Activated naive CD4-positive, alpha-beta T cell treated with anti-CD3 and anti-CD28 coated beads, Interleukin-2, amount 50 U/mL, for 72 hours (primary cell): ENCODE results near the gene UTP14A. TPM values are rescaled to one million over a fixed set of nuclear protein-coding genes. Genes with fewer than 3 reads are reported as not detected.

Experiments
- ATAC-seq, 2 donors: fragments of 150-1000 bp; cut with Tn5 transposase; 2 replicates each; pipeline ENCODE4 v1.10.0; 2021; ENCODE audit warnings: mild to moderate bottlenecking in 2 of 2, moderate library complexity in 2 of 2
- DNase-seq, 2 donors: peaks; one replicate each; pipeline ENCODE4 v3.0.0; 2021 to 2022; ENCODE audit warnings: low spot score in 2 of 2
- H3K27ac Mint-ChIP-seq, 2 donors: one replicate each; pipeline ENCODE4 v1.8.0; 2022; ENCODE audit warnings: mild to moderate bottlenecking in 2 of 2, mixed read lengths in 2 of 2
- H3K36me3 Mint-ChIP-seq, 2 donors: one replicate each; pipeline ENCODE4 v1.8.0; 2022; ENCODE audit warnings: mixed read lengths in 2 of 2
- H3K9me3 Mint-ChIP-seq, 2 donors: one replicate each; pipeline ENCODE4 v1.8.0; 2022; ENCODE audit warnings: mixed read lengths in 2 of 2
- total RNA-seq, 2 donors: library from RNA; stranded (reverse); gene quantifications; one replicate each; pipeline ENCODE4 v1.2.3, GENCODE V29; 2022

UTP14A gene
- total RNA-seq, 2 donors from 2014 or later: 17.4 to 29.3 TPM

GRCh38 chrX:129934461-129934860 is 28.5 kb downstream of the UTP14A start:
- H3K36me3 Mint-ChIP-seq: no peaks in the 10 kb centered on the region
- H3K9me3 Mint-ChIP-seq: no peaks in the 10 kb centered on the region
- ATAC-seq (no peak), DNase-seq (no peak)
- no peak overlapping the region for H3K27ac Mint-ChIP-seq

- H3K36me3 Mint-ChIP-seq: no peaks in the 10 kb centered on the region
- DNase-seq (no peak), ATAC-seq (no peak)
- no peak overlapping the region for H3K27ac Mint-ChIP-seq
- H3K9me3 Mint-ChIP-seq: no peaks in the 10 kb centered on the region
These were observed 29.0 kb downstream of the UTP14A start for GRCh38 chrX:129934952-129935351.

GRCh38 chrX:129938081-129938480 is 32.1 kb downstream of the UTP14A start:
- no peak for ATAC-seq
- no peaks in the 10 kb centered on the region for H3K36me3 Mint-ChIP-seq
- no peak overlapping the region for H3K27ac Mint-ChIP-seq
- no peaks in the 10 kb centered on the region for H3K9me3 Mint-ChIP-seq
- no peak for DNase-seq

- Mint-ChIP-seq H3K36me3 (no peaks in the 10 kb centered on the region), H3K9me3 (no peaks in the 10 kb centered on the region), H3K27ac (no peak overlapping the region)
- ATAC-seq: no peak
- DNase-seq: no peak
These were observed 34.0 kb downstream of the UTP14A start for GRCh38 chrX:129939986-129940385.

GRCh38 chrX:129940721-129941120 is 34.8 kb downstream of the UTP14A start:
- no peak for DNase-seq
- Mint-ChIP-seq H3K27ac (no peak overlapping the region), H3K9me3 (no peaks in the 10 kb centered on the region), H3K36me3 (no peaks in the 10 kb centered on the region)
- ATAC-seq: no peak

GRCh38 chrX:129945131-129945530 is 39.2 kb downstream of the UTP14A start:
- no peak overlapping the region for H3K27ac Mint-ChIP-seq
- DNase-seq: no peak
- no peaks in the 10 kb centered on the region for H3K36me3 Mint-ChIP-seq
- H3K9me3 Mint-ChIP-seq: no peaks in the 10 kb centered on the region
- ATAC-seq: no peak

- H3K9me3 Mint-ChIP-seq: no peaks in the 10 kb centered on the region
- H3K27ac Mint-ChIP-seq: no peak overlapping the region
- no peak for DNase-seq
- ATAC-seq: no peak
- no peaks in the 10 kb centered on the region for H3K36me3 Mint-ChIP-seq
These were observed 47.3 kb downstream of the UTP14A start for GRCh38 chrX:129953334-129953648.

- no peak for ATAC-seq
- no peaks in the 10 kb centered on the region for H3K36me3 Mint-ChIP-seq
- H3K9me3 Mint-ChIP-seq: no peaks in the 10 kb centered on the region
- DNase-seq: no peak
- H3K27ac Mint-ChIP-seq: no peak overlapping the region
These were observed 47.9 kb downstream of the UTP14A start for GRCh38 chrX:129953881-129954280.

- ATAC-seq (no peak), DNase-seq (no peak)
These were observed 48.8 kb downstream of the UTP14A start for GRCh38 chrX:129954804-129955203.

GRCh38 chrX:129955682-129956081 is 49.7 kb downstream of the UTP14A start:
- ATAC-seq: no peak
- Mint-ChIP-seq H3K36me3 (no peaks in the 10 kb centered on the region), H3K27ac (no peak overlapping the region), H3K9me3 (no peaks in the 10 kb centered on the region)
- DNase-seq: no peak

More at GRCh38 chrX:129954804-129955203, 48.8 kb downstream of the UTP14A start:
- Mint-ChIP-seq H3K9me3 (no peaks in the 10 kb centered on the region), H3K36me3 (no peaks in the 10 kb centered on the region), H3K27ac (no peak overlapping the region)

- DNase-seq: no peak
- no peak for ATAC-seq
- no peaks in the 10 kb centered on the region for H3K9me3 Mint-ChIP-seq
- H3K27ac Mint-ChIP-seq: no peak overlapping the region
- H3K36me3 Mint-ChIP-seq: no peaks in the 10 kb centered on the region
These were observed 50.2 kb downstream of the UTP14A start for GRCh38 chrX:129956145-129956544.

- Mint-ChIP-seq H3K27ac (no peak overlapping the region), H3K9me3 (no peaks in the 10 kb centered on the region), H3K36me3 (no peaks in the 10 kb centered on the region)
- ATAC-seq: no peak
- DNase-seq: no peak
These were observed 50.8 kb downstream of the UTP14A start for GRCh38 chrX:129956765-129957164.

- no peaks in the 10 kb centered on the region for H3K36me3 Mint-ChIP-seq
- ATAC-seq: peak; percentile 59 to 62
- no peak overlapping the region for H3K27ac Mint-ChIP-seq
- peak in 1 of 2 donors; percentile 34 for DNase-seq
- H3K9me3 Mint-ChIP-seq: no peaks in the 10 kb centered on the region
These were observed 51.5 kb downstream of the UTP14A start for GRCh38 chrX:129957241-129958082.

GRCh38 chrX:129958083-129958465 is 52.1 kb downstream of the UTP14A start:
- Mint-ChIP-seq H3K9me3 (no peaks in the 10 kb centered on the region), H3K27ac (no peak overlapping the region), H3K36me3 (no peaks in the 10 kb centered on the region)
- no peak for ATAC-seq
- DNase-seq: no peak

GRCh38 chrX:129958814-129959492 is 53.0 kb downstream of the UTP14A start:
- no peak for DNase-seq
- H3K27ac Mint-ChIP-seq: no peak overlapping the region
- ATAC-seq: no peak
- no peaks in the 10 kb centered on the region for H3K36me3 Mint-ChIP-seq
- H3K9me3 Mint-ChIP-seq: no peaks in the 10 kb centered on the region

- H3K27ac Mint-ChIP-seq: no peak overlapping the region
- no peak for ATAC-seq
- DNase-seq: no peak
- no peaks in the 10 kb centered on the region for H3K9me3 Mint-ChIP-seq
- no peaks in the 10 kb centered on the region for H3K36me3 Mint-ChIP-seq
These were observed 53.5 kb downstream of the UTP14A start for GRCh38 chrX:129959493-129959832.

GRCh38 chrX:129961180-129962083 is 55.5 kb downstream of the UTP14A start:
- peak; percentile 96 for ATAC-seq
- H3K27ac Mint-ChIP-seq: peak overlapping the region; percentile 81 to 82
- DNase-seq: peak; percentile 65 to 75
- no peaks in the 10 kb centered on the region for H3K9me3 Mint-ChIP-seq
- no peaks in the 10 kb centered on the region for H3K36me3 Mint-ChIP-seq
